GM12878 (cell line): ENCODE data around the gene GAREM1. TPM values are rescaled to one million over a fixed set of nuclear protein-coding genes. Genes with fewer than 3 reads are reported as not detected.

Experiments
- ATAC-seq: fragments of 200-7000 bp; cut with Tn5 transposase; 3 replicates; pipeline ENCODE4 v1.9.1; 2020; ENCODE audit warnings: mild to moderate bottlenecking, moderate library complexity
- BruUV-seq: library from RNA; stranded (reverse); fragments of 400-500 nt; replicated peaks from 2 replicates; lab custom pipeline; 2021; lab: Mats Ljungman, UMichigan
- CTCF ChIA-PET: fragments of 300-600 bp; sonication (Branson Sonifier 250); formaldehyde crosslinking; extraction: SDS; loops from one replicate; lab custom pipeline; 2021; ENCODE audit warnings: inconsistent platforms; lab: Yijun Ruan, JAX
- POLR2A ChIA-PET: fragments of 350-600 bp; formaldehyde crosslinking; extraction: SDS; loops from one replicate; lab custom pipeline; 2021; ENCODE audit warnings: inconsistent platforms; lab: Charles Lee
- RAD21 ChIA-PET: fragments of 300-600 bp; sonication (Branson Sonifier 250); formaldehyde crosslinking; loops from one replicate; lab custom pipeline; 2023; ENCODE audit warnings: antibody characterized with exemption; ENCODE audit not compliant: unreplicated experiment; lab: Charles Lee
- SMC1A ChIA-PET: fragments of 300-600 bp; sonication (Branson Sonifier 250); formaldehyde crosslinking; loops from one replicate; lab custom pipeline; 2023; ENCODE audit not compliant: unreplicated experiment, uncharacterized antibody; lab: Charles Lee
- DNase-seq: peaks from one replicate; pipeline ENCODE4 v3.0.0-alpha.2; 2011; ENCODE audit warnings: low read depth, low spot score
- FAIRE-seq: peaks from 3 replicates; lab custom pipeline; 2011; peaks lifted over from hg19 to GRCh38; lab: Jason Lieb, UNC
- H2AFZ ChIP-seq: 2 replicates; pipeline ENCODE4 v1.6.0; 2011; ENCODE audit warnings: low read depth, low read length, control low read depth; ENCODE audit not compliant: control insufficient read depth
- H3K27ac ChIP-seq: 2 replicates; pipeline ENCODE4 v1.5.1; 2011; ENCODE audit warnings: control low read depth; ENCODE audit not compliant: control insufficient read depth, insufficient read depth
- H3K27me3 ChIP-seq, 2 experiments: replicated peaks in 1 of 2; 2 replicates each; pipeline versions ENCODE4 v1.6.0 to v1.6.1; 2011; ENCODE audit warnings: low read length in 1 of 2; ENCODE audit not compliant: control insufficient read depth in 2 of 2, insufficient read depth in 2 of 2
- H3K36me3 ChIP-seq, 2 experiments: 2 replicates each; pipeline ENCODE4 v1.5.1; 2011; ENCODE audit warnings: low read length in 1 of 2; ENCODE audit not compliant: control insufficient read depth in 2 of 2, insufficient read depth in 2 of 2
- H3K4me1 ChIP-seq: 2 replicates; pipeline ENCODE4 v1.6.1; 2011; ENCODE audit warnings: mild to moderate bottlenecking, low read length, moderate library complexity, mixed read lengths; ENCODE audit not compliant: control insufficient read depth, insufficient read depth
- H3K4me2 ChIP-seq: 2 replicates; pipeline ENCODE4 v1.6.0; 2011; ENCODE audit warnings: control low read depth; ENCODE audit not compliant: control insufficient read depth, insufficient read depth
- H3K4me3 ChIP-seq: fragments of 200-600 bp; sonication (generic); 2 replicates; pipeline ENCODE4 v1.5.1; 2016
- H3K79me2 ChIP-seq: 2 replicates; pipeline ENCODE4 v1.6.0; 2011; ENCODE audit warnings: low read length; ENCODE audit not compliant: control insufficient read depth, insufficient read depth
- H3K9ac ChIP-seq: 2 replicates; pipeline ENCODE4 v1.8.0; 2011; ENCODE audit warnings: low read length, control low read depth, mixed read lengths; ENCODE audit not compliant: control insufficient read depth, insufficient read depth
- H3K9me3 ChIP-seq: replicated peaks from 3 replicates; pipeline ENCODE4 v1.5.1; 2011; ENCODE audit warnings: mild to moderate bottlenecking, low read length; ENCODE audit not compliant: control insufficient read depth, insufficient read depth
- H4K20me1 ChIP-seq: 2 replicates; pipeline ENCODE4 v1.6.0; 2011; ENCODE audit not compliant: control insufficient read depth, insufficient read depth
- ASH2L ChIP-seq: fragments of 300-600, 200-600 bp; sonication (generic); IDR thresholded peaks from 2 replicates; pipeline ENCODE4 v1.6.1; 2017; ENCODE audit warnings: low read depth, mild to moderate bottlenecking, borderline replicate concordance
- CHD2 ChIP-seq: IDR thresholded peaks from 2 replicates; pipeline ENCODE4 v1.6.1; 2011; ENCODE audit warnings: low read depth, low read length, improper control_type of control experiment, borderline replicate concordance
- EGR1 ChIP-seq, 2 experiments: IDR thresholded peaks; 1 replicate in 1 of 2; 2 replicates in 1 of 2; pipeline ENCODE4 v1.6.1; 2011 to 2012; ENCODE audit warnings: low read depth in 2 of 2, low read length in 2 of 2, borderline replicate concordance in 1 of 2, mild to moderate bottlenecking in 1 of 2, moderate library complexity in 1 of 2
- FOS ChIP-seq: IDR thresholded peaks from 3 replicates; pipeline ENCODE4 v1.6.1; 2011; ENCODE audit warnings: borderline replicate concordance; ENCODE audit not compliant: insufficient read length; ENCODE audit errors: extremely low read depth
- RBBP5 ChIP-seq: fragments of 200-600 bp; sonication (generic); conservative IDR thresholded peaks from 2 replicates; pipeline ENCODE4 v1.6.1; 2016
- RCOR1 ChIP-seq: conservative IDR thresholded peaks from 2 replicates; pipeline ENCODE4 v1.6.1; 2012; ENCODE audit warnings: low read depth, low read length, improper control_type of control experiment
- SIX5 ChIP-seq: IDR thresholded peaks from 2 replicates; pipeline ENCODE4 v1.6.1; 2011; ENCODE audit warnings: mild to moderate bottlenecking, low read depth, low read length, moderate library complexity; ENCODE audit not compliant: severe bottlenecking
- SREBF1 ChIP-seq: IDR thresholded peaks from 2 replicates; pipeline ENCODE4 v1.6.1; 2012; ENCODE audit warnings: mild to moderate bottlenecking, low read length
- STAT3 ChIP-seq: IDR thresholded peaks from 2 replicates; pipeline ENCODE4 v1.6.1; 2011; ENCODE audit warnings: low read depth, low read length, improper control_type of control experiment
- TCF7 ChIP-seq: IDR thresholded peaks from 2 replicates; pipeline ENCODE4 v1.6.1; 2014; ENCODE audit warnings: antibody characterized with exemption, borderline replicate concordance
- ZNF274 ChIP-seq: IDR thresholded peaks from one replicate; pipeline ENCODE4 v1.8.0; 2011; ENCODE audit not compliant: insufficient read length, insufficient read depth
- ZSCAN29 ChIP-seq: fragments of 450-650 bp; IDR thresholded peaks from 2 replicates; pipeline ENCODE4 v1.6.1; 2017; ENCODE audit warnings: mild to moderate bottlenecking, moderate library complexity
- WGBS: methylation state at CpG from one replicate; pipeline ENCODE4 v1.1.6; 2016; ENCODE audit warnings: low lambda C conversion rate; ENCODE audit not compliant: insufficient replicate concordance, insufficient coverage; ENCODE audit errors: missing lambda C conversion rate; 5-methylcytosine and 5-hydroxymethylcytosine counted together
- in situ Hi-C: fragments of 300-500 bp; cut with MboI; formaldehyde crosslinking; loops from 9 replicates; pipeline ENCODE4 v1.14.3; 2018; ENCODE audit warnings: mixed read lengths
- intact Hi-C: fragments of 100-400 bp; cut with micrococcal nuclease; formaldehyde crosslinking; loops from one replicate; pipeline ENCODE4 v1.14.2; 2022; ENCODE audit not compliant: unreplicated experiment
- polyA plus RNA-seq, 11 experiments: library from polyadenylated mRNA; depleted of rRNA in 4 of 11; unstranded in 6 of 11; stranded (reverse) in 5 of 11; fragments of >200 nt; fragmentation: Nextera tagmentation in 4 of 11; fragmentation: Illumina TruSeq in 1 of 11; extraction: Ambion mirVana in 4 of 11; extraction: Trizol in 1 of 11; gene quantifications; 1 replicate in 1 of 11; 2 replicates in 10 of 11; pipeline versions ENCODE4 v1.2.1 to v1.2.3, GENCODE V29; 2011 to 2016; ENCODE audit warnings: inconsistent platforms in 2 of 11, missing spikeins in 2 of 11, low read depth in 1 of 11
- total RNA-seq, 4 experiments: library from RNA; depleted of rRNA in 3 of 4; stranded (reverse); fragments of >200 nt in 3 of 4; fragmentation: Illumina TruSeq in 1 of 4; extraction: Trizol in 1 of 4; gene quantifications; 2 replicates each; pipeline versions ENCODE4 v1.2.1 to v1.2.3, GENCODE V29; 2013 to 2021
- TF ChIP-seq, protein P1 (sequence below): fragments of 450-650 bp; IDR thresholded peaks from 2 replicates; pipeline ENCODE4 v1.6.1; 2017; ENCODE audit warnings: mild to moderate bottlenecking, moderate library complexity
- TF ChIP-seq, protein P2 (sequence below): fragments of 450-650 bp; IDR thresholded peaks from 2 replicates; pipeline ENCODE4 v1.6.1; 2014; ENCODE audit warnings: mild to moderate bottlenecking
- TF ChIP-seq, protein P3 (sequence below): fragments of 450-650 bp; formaldehyde crosslinking; IDR thresholded peaks from 2 replicates; pipeline ENCODE4 v1.5.0; 2022; ENCODE audit warnings: mild to moderate bottlenecking, missing genetic modification characterization

Gene GAREM1
- total and polyA plus RNA-seq, 10 of the 15 experiments (the other 5 are each of a cell fraction or from before 2014, with no cell fraction given) = 0.05 to 0.29 (median 0.05) TPM; not detected in 7

DNA sequence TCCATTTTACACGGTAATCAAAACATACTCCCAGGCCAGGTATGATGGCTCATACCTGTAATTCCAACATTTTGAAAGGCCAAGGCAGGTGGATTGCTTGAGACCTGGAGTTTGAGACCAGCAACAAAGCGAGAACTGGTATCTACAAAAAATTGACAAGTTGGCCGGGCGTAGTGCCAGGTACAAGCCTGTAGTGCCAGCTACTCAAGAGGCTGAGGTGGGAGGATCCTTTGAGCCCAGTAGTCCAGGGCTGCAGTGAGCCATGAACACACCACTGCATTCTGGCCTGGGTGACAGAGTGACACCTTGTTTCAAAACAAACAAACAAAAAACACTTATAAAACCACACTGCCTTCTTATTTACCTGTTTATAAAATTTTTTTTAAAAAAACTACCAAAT is 80.8 kb downstream of the GAREM1 start:
- in situ Hi-C loops (no loop called here), intact Hi-C loops (no loop called here)
- POLR2A ChIA-PET = no interaction called here
- Histone ChIP-seq H3K4me1 (no peaks in the 10 kb centered on the region), H3K4me2 (no peak overlapping the region), H3K27me3 (no peaks in the 10 kb centered on the region), H3K27ac (no peak overlapping the region), H3K79me2 (no peaks in the 10 kb centered on the region), H3K9me3 (no peaks in the 10 kb centered on the region), H2AFZ (no peak overlapping the region), H4K20me1 (no peaks in the 10 kb centered on the region), H3K9ac (no peak overlapping the region), H3K36me3 (no peaks in the 10 kb centered on the region), H3K4me3 (no peak overlapping the region)
- SMC1A ChIA-PET = no interaction called here
- 25% methylated on average over 4 of the region's 4 CpGs for WGBS
- RAD21 ChIA-PET = no interaction called here
- FAIRE-seq = no peak
- no TSS peak for BruUV-seq
- ATAC-seq = no peak
- no peak for DNase-seq
- CTCF ChIA-PET = no interaction called here
- TF ChIP-seq STAT3 (no peak), TCF7 (no peak), ASH2L (no peak), RBBP5 (no peak), RCOR1 (no peak), ZNF274 (no peak), FOS (no peak), SIX5 (no peak), EGR1 (IDR thresholded peaks at IDR 0.05; ENCODE audit: borderline replicate concordance in 1 of 2, low read depth in 2 of 2, low read length in 2 of 2) (no peak), ZSCAN29 (no peak), CHD2 (no peak), SREBF1 (no peak)
- TF ChIP-seq, protein P1, sequence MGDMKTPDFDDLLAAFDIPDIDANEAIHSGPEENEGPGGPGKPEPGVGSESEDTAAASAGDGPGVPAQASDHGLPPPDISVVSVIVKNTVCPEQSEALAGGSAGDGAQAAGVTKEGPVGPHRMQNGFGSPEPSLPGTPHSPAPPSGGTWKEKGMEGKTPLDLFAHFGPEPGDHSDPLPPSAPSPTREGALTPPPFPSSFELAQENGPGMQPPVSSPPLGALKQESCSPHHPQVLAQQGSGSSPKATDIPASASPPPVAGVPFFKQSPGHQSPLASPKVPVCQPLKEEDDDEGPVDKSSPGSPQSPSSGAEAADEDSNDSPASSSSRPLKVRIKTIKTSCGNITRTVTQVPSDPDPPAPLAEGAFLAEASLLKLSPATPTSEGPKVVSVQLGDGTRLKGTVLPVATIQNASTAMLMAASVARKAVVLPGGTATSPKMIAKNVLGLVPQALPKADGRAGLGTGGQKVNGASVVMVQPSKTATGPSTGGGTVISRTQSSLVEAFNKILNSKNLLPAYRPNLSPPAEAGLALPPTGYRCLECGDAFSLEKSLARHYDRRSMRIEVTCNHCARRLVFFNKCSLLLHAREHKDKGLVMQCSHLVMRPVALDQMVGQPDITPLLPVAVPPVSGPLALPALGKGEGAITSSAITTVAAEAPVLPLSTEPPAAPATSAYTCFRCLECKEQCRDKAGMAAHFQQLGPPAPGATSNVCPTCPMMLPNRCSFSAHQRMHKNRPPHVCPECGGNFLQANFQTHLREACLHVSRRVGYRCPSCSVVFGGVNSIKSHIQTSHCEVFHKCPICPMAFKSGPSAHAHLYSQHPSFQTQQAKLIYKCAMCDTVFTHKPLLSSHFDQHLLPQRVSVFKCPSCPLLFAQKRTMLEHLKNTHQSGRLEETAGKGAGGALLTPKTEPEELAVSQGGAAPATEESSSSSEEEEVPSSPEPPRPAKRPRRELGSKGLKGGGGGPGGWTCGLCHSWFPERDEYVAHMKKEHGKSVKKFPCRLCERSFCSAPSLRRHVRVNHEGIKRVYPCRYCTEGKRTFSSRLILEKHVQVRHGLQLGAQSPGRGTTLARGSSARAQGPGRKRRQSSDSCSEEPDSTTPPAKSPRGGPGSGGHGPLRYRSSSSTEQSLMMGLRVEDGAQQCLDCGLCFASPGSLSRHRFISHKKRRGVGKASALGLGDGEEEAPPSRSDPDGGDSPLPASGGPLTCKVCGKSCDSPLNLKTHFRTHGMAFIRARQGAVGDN = no peak
- TF ChIP-seq, protein P2, sequence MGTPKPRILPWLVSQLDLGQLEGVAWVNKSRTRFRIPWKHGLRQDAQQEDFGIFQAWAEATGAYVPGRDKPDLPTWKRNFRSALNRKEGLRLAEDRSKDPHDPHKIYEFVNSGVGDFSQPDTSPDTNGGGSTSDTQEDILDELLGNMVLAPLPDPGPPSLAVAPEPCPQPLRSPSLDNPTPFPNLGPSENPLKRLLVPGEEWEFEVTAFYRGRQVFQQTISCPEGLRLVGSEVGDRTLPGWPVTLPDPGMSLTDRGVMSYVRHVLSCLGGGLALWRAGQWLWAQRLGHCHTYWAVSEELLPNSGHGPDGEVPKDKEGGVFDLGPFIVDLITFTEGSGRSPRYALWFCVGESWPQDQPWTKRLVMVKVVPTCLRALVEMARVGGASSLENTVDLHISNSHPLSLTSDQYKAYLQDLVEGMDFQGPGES = no peak
- TF ChIP-seq, protein P3, sequence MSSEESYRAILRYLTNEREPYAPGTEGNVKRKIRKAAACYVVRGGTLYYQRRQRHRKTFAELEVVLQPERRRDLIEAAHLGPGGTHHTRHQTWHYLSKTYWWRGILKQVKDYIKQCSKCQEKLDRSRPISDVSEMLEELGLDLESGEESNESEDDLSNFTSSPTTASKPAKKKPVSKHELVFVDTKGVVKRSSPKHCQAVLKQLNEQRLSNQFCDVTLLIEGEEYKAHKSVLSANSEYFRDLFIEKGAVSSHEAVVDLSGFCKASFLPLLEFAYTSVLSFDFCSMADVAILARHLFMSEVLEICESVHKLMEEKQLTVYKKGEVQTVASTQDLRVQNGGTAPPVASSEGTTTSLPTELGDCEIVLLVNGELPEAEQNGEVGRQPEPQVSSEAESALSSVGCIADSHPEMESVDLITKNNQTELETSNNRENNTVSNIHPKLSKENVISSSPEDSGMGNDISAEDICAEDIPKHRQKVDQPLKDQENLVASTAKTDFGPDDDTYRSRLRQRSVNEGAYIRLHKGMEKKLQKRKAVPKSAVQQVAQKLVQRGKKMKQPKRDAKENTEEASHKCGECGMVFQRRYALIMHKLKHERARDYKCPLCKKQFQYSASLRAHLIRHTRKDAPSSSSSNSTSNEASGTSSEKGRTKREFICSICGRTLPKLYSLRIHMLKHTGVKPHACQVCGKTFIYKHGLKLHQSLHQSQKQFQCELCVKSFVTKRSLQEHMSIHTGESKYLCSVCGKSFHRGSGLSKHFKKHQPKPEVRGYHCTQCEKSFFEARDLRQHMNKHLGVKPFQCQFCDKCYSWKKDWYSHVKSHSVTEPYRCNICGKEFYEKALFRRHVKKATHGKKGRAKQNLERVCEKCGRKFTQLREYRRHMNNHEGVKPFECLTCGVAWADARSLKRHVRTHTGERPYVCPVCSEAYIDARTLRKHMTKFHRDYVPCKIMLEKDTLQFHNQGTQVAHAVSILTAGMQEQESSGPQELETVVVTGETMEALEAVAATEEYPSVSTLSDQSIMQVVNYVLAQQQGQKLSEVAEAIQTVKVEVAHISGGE (CRISPR knock-in tag) = no peak
